HG03060 (cell line): ENCODE data around the gene ARHGAP6.

Source experiments
- ATAC-seq: cut with Tn5 transposase; IDR thresholded peaks from one replicate; pipeline ENCODE4 v1.9.1; 2021; ENCODE audit warnings: low read depth, moderate number of reproducible peaks; ENCODE audit not compliant: unreplicated experiment

ARHGAP6 gene

GRCh38 chrX:11407331-11408108, 258.2 kb downstream of the ARHGAP6 start:
- no peak for ATAC-seq

- no peak for ATAC-seq
Measured at GRCh38 chrX:11406109-11406765, 259.5 kb downstream of the ARHGAP6 start.

- ATAC-seq, result no peak
Measured at GRCh38 chrX:11403631-11404030, 262.1 kb downstream of the ARHGAP6 start.

- no peak for ATAC-seq
Measured at GRCh38 chrX:11401966-11402365, 263.8 kb downstream of the ARHGAP6 start.

GRCh38 chrX:11399489-11400094, 266.1 kb downstream of the ARHGAP6 start:
- no peak for ATAC-seq

GRCh38 chrX:11398785-11399184, 266.9 kb downstream of the ARHGAP6 start:
- no peak for ATAC-seq

- no peak for ATAC-seq
Measured at GRCh38 chrX:11398139-11398538, 267.6 kb downstream of the ARHGAP6 start.

GRCh38 chrX:11397680-11398079, 268.0 kb downstream of the ARHGAP6 start:
- peak; percentile 62 for ATAC-seq

GRCh38 chrX:11395859-11396258, 269.9 kb downstream of the ARHGAP6 start:
- no peak for ATAC-seq

- ATAC-seq, result no peak
Measured at GRCh38 chrX:11393949-11394654, 271.6 kb downstream of the ARHGAP6 start.

GRCh38 chrX:11386812-11387211, 278.9 kb downstream of the ARHGAP6 start:
- ATAC-seq, result no peak

- no peak for ATAC-seq
Measured at GRCh38 chrX:11386001-11386523, 279.7 kb downstream of the ARHGAP6 start.

- ATAC-seq, result no peak
Measured at GRCh38 chrX:11382930-11383329, 282.8 kb downstream of the ARHGAP6 start.

- ATAC-seq, result no peak
Measured at GRCh38 chrX:11381464-11381863, 284.3 kb downstream of the ARHGAP6 start.

GRCh38 chrX:11380187-11380844, 285.4 kb downstream of the ARHGAP6 start:
- no peak for ATAC-seq

GRCh38 chrX:11376163-11376562, 289.6 kb downstream of the ARHGAP6 start:
- no peak for ATAC-seq

GRCh38 chrX:11375614-11376119, 290.1 kb downstream of the ARHGAP6 start:
- no peak for ATAC-seq

- no peak for ATAC-seq
Measured at GRCh38 chrX:11374570-11374969, 291.1 kb downstream of the ARHGAP6 start.

- ATAC-seq, result no peak
Measured at GRCh38 chrX:11371106-11371505, 294.6 kb downstream of the ARHGAP6 start.
